ENCODE results near the gene SYT1. TPM values are rescaled to one million over a fixed set of nuclear protein-coding genes. Genes with fewer than 3 reads are reported as not detected.

The SYT1 gene
- total RNA-seq, 1 experiment from 2014 or later: 15.8 TPM

DNA sequence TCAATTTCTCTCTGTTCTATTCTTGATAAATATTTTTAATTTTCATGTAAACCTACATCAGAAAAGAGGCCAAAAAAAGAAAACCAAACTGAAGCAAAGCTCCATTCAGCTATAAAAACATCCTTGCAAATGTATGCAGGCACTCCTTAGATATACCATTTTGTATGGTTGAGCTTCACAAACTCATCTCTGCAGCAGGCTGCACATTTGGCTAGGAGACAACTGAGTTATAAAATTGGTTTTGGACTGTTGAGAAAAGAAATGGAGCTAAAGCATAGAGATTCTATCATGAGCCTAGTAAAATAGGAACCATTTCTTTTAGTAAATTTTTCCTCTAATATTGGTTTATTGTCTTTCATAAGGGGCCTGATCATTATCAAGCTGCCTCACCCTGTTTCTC, 156.4 kb downstream of the SYT1 start:
- no peaks in the 10 kb centered on the region for H3K79me2 ChIP-seq (ENCODE audit: insufficient read depth, low read length)
- H3K27ac ChIP-seq (ENCODE audit: insufficient read length, low read depth, low read length): no peak overlapping the region
- H2BK5ac ChIP-seq (ENCODE audit: insufficient read length, low read length): no peak overlapping the region
- H3K4me1 Mint-ChIP-seq: peaks cover 4 to 5% of the 10 kb centered on the region in 2 experiments; a peak in 3 of 4 replicates
- H3K23ac ChIP-seq (ENCODE audit: insufficient read length, low read depth, low read length): no peak overlapping the region
- no peaks in the 10 kb centered on the region for H3K27me3 Mint-ChIP-seq (ENCODE audit: low read depth)
- H2BK20ac ChIP-seq (ENCODE audit: low read depth, low read length, poor library complexity, severe bottlenecking): no peak overlapping the region
- no peaks in the 10 kb centered on the region for H3K4me1 ChIP-seq (ENCODE audit: insufficient read depth, low read length)
- no peaks in the 10 kb centered on the region for H3K9me3 ChIP-seq (ENCODE audit: control insufficient read depth, low read depth, low read length)
- H3K27ac Mint-ChIP-seq: no peak overlapping the region
- H3K56ac ChIP-seq (ENCODE audit: insufficient read length, low read depth, low read length): no peak overlapping the region
- no peak overlapping the region for H2BK15ac ChIP-seq (ENCODE audit: low read depth, low read length)
- TF ChIP-seq, protein P1, sequence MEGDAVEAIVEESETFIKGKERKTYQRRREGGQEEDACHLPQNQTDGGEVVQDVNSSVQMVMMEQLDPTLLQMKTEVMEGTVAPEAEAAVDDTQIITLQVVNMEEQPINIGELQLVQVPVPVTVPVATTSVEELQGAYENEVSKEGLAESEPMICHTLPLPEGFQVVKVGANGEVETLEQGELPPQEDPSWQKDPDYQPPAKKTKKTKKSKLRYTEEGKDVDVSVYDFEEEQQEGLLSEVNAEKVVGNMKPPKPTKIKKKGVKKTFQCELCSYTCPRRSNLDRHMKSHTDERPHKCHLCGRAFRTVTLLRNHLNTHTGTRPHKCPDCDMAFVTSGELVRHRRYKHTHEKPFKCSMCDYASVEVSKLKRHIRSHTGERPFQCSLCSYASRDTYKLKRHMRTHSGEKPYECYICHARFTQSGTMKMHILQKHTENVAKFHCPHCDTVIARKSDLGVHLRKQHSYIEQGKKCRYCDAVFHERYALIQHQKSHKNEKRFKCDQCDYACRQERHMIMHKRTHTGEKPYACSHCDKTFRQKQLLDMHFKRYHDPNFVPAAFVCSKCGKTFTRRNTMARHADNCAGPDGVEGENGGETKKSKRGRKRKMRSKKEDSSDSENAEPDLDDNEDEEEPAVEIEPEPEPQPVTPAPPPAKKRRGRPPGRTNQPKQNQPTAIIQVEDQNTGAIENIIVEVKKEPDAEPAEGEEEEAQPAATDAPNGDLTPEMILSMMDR (conservative IDR thresholded peaks at IDR 0.05): no peak
- H3K36me3 Mint-ChIP-seq (ENCODE audit: insufficient read depth in 1 of 3, low read depth in 3 of 3): peaks cover 3 to 8% (median 6%) of the 10 kb centered on the region in 3 experiments; a peak in 4 of 7 replicates
- no peak overlapping the region for H3K14ac ChIP-seq (ENCODE audit: insufficient read depth, low read length)
- H3K18ac ChIP-seq (ENCODE audit: insufficient read length, low read depth, low read length): no peak overlapping the region
- no peak overlapping the region for H4K5ac ChIP-seq (ENCODE audit: insufficient read length, low read depth, low read length)
- no peak overlapping the region for H4K91ac ChIP-seq (ENCODE audit: insufficient read length, low read depth, low read length)
- H3K23me2 ChIP-seq (ENCODE audit: insufficient read length, low read depth, low read length, poor library complexity, severe bottlenecking): no peaks in the 10 kb centered on the region
- H3K9ac ChIP-seq (ENCODE audit: extremely low read depth, insufficient read length, low read length): no peak overlapping the region
- no peak overlapping the region for H3K4me2 ChIP-seq (ENCODE audit: insufficient read depth, insufficient read length, low read length)
- no peak overlapping the region for H4K8ac ChIP-seq (replicated peaks; ENCODE audit: insufficient read length, low read depth, low read length)
- H3K27me3 ChIP-seq (ENCODE audit: insufficient read depth, low read length): no peaks in the 10 kb centered on the region
- H3K4me3 Mint-ChIP-seq: no peak overlapping the region
- no peaks in the 10 kb centered on the region for H3K79me1 ChIP-seq (ENCODE audit: insufficient read depth, low read depth, low read length, poor library complexity, severe bottlenecking)
- H2AFZ ChIP-seq (ENCODE audit: low read length): no peak overlapping the region
- peaks cover 0 to 3% of the 10 kb centered on the region in 2 experiments; a peak in 1 of 5 replicates for H3K9me3 Mint-ChIP-seq
- H3T11ph ChIP-seq (ENCODE audit: low read length): no peak overlapping the region
- no peak overlapping the region for H2BK120ac ChIP-seq (ENCODE audit: low read depth, low read length, poor library complexity, severe bottlenecking)
- DNase-seq: no peak
- H3K4ac ChIP-seq (ENCODE audit: low read depth, low read length): no peak overlapping the region
- H2AK5ac ChIP-seq (ENCODE audit: insufficient read length, low read length): no peak overlapping the region
- no peak overlapping the region for H2BK12ac ChIP-seq (ENCODE audit: insufficient read length, low read depth, low read length)
- H4K20me1 ChIP-seq (ENCODE audit: control insufficient read depth, insufficient read depth, insufficient read length): no peaks in the 10 kb centered on the region

Data from H9 (cell line).